Stimulated activated CD8-positive, alpha-beta memory T cell treated with anti-CD3 and anti-CD28 coated beads, Interleukin-2, amount 100 ng/mL, for 48 hours (primary cell): Measurements from ENCODE around the gene KRTAP22-2.

Source experiments
- DNase-seq, 2 donors: peaks; one replicate each; pipeline ENCODE4 v3.0.0-alpha.2; 2020; ENCODE audit warnings: low read depth in 2 of 2

The KRTAP22-2 gene

DNA sequence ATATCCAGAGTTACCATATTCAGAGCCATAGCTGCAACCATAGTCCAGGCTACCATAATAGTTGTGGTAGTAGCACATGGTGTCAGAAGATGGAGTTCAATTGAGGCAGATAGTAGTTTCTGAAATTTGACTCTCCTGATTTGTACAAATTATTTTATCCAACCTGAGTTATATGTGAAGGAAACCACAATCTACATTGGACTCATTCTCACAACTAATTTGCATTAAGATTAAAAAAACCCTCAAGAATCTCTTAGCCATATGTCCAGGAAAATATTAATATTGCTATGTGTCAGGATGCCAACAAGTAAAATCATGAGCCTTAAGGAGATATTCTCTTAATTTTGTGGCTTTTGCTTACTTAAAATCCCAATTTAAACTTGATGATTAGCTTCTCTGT, at the start of gene KRTAP22-2:
Gene KRTAP22-2 (minus strand): TSS at position 101 of the 400 bp plus-strand sequence.
- DNase-seq = no peak

DNA sequence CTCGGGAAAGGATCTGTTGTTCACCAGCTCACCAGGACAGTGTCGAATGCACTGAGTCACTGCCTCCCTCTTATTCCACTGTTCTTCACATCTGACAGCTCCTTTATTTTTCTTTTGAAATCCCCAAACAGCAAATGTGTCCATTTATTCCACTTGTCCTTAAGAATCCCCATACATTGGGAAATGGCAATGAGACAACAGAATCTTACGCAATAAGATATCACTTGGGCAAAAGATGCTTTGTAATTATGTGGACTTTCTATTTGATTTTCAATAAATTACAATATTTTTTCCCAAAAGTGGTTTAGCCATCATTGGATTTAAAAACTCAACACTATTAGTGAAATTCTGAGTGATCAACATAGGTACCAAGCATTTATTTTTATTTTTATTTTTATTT, 48.5 kb upstream of the KRTAP22-2 start:
- no peak for DNase-seq

GRCh38 chr21:30634906-30635305, 44.7 kb upstream of the KRTAP22-2 start, which contains the start of gene KRTAP20-2:
Gene KRTAP20-2, plus strand, starts transcription at chr21:30635206. Its CDS starts 58 bp downstream, at chr21:30635264.
- no peak for DNase-seq

DNA sequence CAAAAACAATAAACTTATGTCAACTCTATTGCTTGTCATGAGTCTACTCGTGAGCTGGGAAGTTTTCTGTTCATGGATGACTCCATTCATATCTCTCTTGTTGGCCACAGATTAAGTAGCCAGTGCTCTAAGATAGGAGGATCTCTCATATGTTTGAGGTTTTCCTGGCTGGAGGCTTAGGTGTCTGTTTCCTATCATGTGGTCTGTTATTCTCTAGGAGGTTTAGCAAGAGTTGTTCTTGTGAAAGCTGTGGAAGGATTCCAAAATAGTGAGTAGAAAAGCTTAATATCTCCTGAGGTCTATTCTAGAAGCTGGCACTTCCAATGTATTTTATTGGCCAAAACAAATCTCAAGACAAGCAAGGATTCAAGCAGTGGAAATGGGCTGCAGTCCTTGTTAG, 39.0 kb upstream of the KRTAP22-2 start:
- DNase-seq = no peak

DNA sequence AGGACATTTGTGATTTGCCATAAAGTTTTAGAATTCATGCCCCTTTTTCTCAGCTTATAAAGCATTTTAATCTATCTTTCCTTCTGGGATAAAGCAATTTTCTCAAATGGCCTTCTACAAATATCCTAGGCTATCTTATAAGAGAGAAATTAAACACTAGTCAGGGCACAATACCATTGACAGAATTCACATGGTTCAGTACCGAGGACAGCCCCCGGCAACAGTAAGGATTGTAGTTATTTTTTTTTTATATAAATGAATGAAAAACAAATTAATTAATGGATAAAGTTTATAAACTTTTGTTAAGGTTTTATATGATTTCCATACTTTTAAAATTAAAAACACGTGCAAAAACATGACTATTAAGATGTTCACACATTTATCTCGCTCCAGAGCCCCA, 37.9 kb upstream of the KRTAP22-2 start:
- no peak for DNase-seq

- no peak for DNase-seq
Measured at GRCh38 chr21:30625449-30626165, 35.4 kb upstream of the KRTAP22-2 start.

DNA sequence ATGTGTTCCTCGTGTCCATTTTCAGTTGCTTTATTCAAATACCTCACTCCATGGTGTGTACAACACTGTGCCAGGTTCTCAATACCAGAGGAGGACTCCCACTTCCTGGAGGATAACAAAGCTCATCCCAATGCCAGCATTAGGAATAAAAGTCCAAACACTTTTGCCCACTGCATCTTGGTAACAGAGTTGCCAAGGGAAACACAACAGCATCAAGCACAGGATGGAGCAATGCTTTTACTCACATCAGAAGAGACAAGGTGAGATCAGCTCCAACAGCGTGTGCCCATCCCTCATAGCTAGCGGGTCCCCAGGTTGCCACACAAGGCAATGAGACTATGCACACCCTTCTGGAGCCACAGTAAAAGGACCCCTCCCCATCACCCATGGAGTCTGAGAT, 33.2 kb upstream of the KRTAP22-2 start:
- DNase-seq = no peak

- DNase-seq = no peak
Measured at GRCh38 chr21:30620522-30620921, 30.3 kb upstream of the KRTAP22-2 start, which contains the start of gene KRTAP20-4. Gene KRTAP20-4, plus strand, starts transcription at chr21:30620627.

DNA sequence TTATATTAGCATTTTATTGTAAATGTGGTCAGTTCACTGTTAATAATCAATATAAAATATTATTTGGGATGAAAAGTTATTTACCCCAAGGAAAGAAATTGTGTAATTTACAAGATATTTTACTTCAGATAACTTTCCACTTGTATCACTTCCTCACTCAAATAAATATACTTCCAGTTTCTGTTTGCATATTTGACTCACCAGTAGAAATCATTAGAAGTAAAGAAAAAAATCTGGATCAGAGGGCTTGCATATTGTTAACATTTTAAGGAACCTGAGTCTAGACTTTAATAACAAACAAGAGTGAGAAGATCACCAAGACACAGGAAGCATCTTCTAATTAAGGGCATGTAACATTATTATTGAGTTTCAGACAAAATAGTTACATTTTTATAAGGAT, 29.9 kb upstream of the KRTAP22-2 start:
- no peak for DNase-seq

DNA sequence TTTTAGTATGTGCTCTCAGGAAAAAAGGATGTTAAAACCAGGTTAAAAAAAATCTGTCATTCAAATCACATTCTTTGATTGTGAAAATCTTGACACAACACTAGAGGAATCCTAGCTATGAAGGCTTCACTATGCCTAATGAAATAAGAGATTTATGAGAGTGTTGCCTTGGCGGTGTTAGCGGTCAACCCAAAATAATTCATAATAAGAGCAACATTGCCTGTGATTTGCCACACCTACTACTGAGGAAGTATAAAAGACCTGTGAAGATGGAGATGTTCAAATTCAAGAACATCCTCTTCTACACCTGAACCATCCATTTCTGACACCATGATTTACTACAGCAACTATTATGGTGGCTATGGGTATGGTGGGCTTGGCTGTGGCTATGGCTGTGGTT, 25.9 kb upstream of the KRTAP22-2 start, which contains the start of gene KRTAP20-1:
Gene KRTAP20-1 (plus strand): TSS at position 301 of the 400 bp plus-strand sequence. CDS start 30 bp downstream, at position 331.
- no peak for DNase-seq

DNA sequence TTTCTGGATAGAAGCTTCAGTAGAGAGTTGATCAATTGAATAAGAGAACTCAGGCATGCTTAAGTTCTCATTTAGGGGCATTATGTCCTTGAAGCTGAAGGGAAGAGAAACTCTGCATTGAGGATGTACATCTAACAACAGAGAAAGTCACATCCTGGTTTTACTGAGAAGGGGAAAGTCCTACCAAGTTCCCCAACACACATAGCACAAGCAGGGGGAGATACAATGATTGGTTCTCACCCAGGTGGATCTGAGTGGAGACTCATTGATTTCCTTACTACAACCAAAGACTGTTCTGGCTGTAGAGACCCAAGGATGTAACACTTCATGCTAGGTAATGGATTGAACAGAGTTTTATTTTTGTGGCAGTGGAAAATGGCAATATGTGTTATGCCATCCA, 25.0 kb upstream of the KRTAP22-2 start:
- no peak for DNase-seq

DNA sequence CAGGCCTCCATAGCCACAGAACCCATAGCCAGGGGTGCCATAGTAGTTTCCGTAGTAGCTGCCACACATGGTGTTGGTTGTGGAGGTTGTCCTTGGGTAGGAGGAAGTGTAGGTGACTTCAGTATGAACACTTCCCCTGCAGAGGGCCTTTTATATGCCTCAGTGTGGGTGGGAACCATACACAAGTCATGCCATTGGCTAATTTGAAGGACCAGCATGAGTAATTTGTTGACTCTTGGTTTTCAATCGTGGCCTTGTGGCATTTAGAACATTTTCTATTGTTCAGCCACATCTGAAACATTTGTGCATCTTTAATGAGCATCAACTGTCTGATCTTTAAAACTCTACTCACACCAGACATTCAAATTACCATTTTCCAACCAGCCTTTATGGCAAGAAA, 23.6 kb upstream of the KRTAP22-2 start, which contains the start of gene KRTAP6-1:
Gene KRTAP6-1 (minus strand): TSS at position 95 of the 400 bp plus-strand sequence. CDS start 26 bp downstream, at position 69.
- DNase-seq = no peak

- no peak for DNase-seq
Measured at GRCh38 chr21:30612132-30612531, 21.9 kb upstream of the KRTAP22-2 start.

DNA sequence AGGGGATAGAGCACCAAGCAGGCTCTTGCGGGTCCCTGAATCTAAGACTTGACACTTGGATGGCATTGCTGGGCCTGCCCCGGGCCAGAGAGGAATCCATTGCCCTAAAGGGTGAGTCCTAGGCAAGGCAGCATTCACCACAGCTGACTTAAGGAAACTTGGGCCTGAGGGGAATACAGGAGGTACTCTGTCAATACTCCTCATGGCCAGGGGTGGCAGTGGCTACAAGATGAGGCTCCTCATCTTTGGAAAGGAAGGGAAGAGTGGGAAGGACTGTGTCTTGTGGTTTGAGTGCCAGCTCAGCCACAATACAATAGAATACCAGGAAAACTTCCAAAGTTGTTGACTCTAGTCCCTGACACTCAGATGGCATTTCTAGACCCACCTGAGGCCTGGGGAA, 15.8 kb upstream of the KRTAP22-2 start:
- no peak for DNase-seq

DNA sequence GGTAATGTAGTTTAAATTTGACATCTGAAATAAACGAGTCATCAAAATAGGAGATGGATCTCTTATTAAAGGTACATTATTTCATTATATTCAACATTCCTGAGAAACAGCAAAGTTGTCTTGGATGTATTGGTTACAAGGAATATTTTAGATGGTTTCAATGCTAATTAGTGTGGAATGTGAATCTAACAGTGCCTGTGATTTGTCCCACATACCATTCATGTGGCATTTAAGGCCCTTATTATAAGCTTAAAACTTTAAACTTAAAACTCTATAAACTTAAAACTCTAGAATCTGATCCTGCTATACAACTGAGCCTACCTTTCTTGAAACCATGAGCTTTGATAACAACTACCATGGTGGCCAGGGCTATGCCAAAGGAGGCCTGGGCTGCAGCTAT, 10.6 kb upstream of the KRTAP22-2 start, which contains the start of gene KRTAP22-1:
Gene KRTAP22-1 (plus strand): TSS at position 301 of the 400 bp plus-strand sequence.
- no peak for DNase-seq

DNA sequence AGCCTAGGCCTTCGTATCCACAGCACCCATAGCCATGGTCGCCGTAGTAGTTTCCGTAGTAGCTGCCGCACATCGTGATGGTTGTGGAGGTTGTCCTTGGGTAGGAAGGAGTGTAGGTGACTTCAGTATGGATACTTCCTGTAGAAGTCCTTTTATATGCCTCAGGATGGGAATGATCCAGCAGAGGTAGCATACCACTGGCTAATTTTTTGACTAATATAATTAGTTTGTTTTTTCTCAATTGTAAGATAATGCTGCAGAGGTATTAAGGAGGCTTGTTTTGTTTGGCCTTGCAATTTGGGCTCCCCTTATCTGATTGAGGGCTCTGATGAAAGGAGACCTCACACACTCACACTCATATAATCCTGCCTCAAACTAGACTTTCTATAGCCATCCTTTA, 8.6 kb upstream of the KRTAP22-2 start, which contains the start of gene KRTAP6-2:
Gene KRTAP6-2 (minus strand): TSS at position 101 of the 400 bp plus-strand sequence. CDS start 28 bp downstream, at position 73.
- DNase-seq = no peak

DNA sequence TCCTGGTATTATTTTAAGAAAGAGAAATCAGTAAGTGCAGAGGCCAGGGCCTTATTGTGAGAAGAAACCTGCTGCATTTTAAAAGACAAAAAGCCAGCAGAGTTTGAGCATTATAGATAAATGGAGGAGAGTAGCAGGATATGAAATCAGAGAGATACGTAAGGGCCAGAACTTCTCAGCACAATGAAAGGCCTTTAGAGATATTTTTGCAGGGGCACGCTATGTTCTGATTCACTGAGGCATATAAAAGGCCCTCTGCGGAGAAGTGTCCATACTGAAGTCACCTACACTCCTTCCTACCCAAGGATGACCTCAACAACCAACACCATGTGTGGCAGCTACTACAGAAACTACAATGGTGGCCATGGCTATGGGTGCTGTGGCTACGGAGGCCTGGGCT, 1.9 kb upstream of the KRTAP22-2 start, which contains the start of gene KRTAP6-3:
Gene KRTAP6-3 (plus strand): TSS at position 301 of the 400 bp plus-strand sequence. CDS start 6 bp downstream, at position 307.
- DNase-seq = no peak

- no peak for DNase-seq
Measured at GRCh38 chr21:30582870-30583269, 7.3 kb downstream of the KRTAP22-2 start.

- DNase-seq = no peak
Measured at GRCh38 chr21:30580132-30580531, 10.1 kb downstream of the KRTAP22-2 start.

- no peak for DNase-seq
Measured at GRCh38 chr21:30579346-30579745, 10.9 kb downstream of the KRTAP22-2 start.

DNA sequence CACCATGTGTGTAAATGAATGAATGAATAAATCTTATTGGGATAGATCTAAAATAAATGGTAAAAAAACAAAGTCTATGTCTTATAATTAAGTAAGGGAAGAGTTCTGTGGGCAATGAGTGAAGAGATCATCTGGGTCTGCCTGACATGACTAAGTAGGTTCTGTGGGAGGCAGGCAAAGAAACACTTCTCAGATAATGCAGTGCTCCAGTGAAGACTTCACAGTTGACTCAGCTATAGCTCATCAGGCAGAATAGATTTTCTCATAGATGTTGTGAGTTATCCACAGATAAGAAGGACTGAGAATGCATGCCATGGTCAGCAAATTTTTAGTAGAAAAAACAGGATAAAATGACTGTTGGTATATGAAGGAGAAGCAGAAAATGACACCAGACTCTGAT, 12.4 kb downstream of the KRTAP22-2 start:
- no peak for DNase-seq

DNA sequence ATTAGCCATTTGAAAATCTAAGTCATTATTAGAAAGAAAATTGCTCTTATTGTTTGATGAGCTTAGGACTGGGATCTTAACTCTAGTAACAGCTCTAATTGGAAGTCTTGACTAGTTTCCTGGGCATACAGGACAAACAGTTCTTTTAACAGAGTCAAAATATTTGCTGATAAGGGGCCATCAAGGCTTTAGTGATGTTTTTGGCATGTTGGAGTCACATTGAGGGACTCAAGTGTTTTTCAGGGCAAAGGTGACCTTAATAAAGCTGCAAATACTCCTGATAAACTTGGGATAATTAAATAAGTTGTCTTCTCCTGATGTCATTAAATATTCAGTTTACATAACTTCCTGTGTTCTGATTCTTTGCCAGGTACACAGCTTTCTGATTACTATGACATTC, 22.6 kb downstream of the KRTAP22-2 start:
- no peak for DNase-seq

GRCh38 chr21:30563630-30564029, 26.6 kb downstream of the KRTAP22-2 start:
- no peak for DNase-seq
